Right atrium auricular region (tissue), 2 donors: ENCODE data around the gene NR1H4. TPM values are rescaled to one million over a fixed set of nuclear protein-coding genes. Genes with fewer than 3 reads are reported as not detected.

Experiments
- DNase-seq: peaks from one replicate; pipeline ENCODE4 v3.0.0-alpha.2; 2019; ENCODE audit warnings: low spot score
- H3K27ac ChIP-seq, 2 donors: fragments of 200-600 bp; sonication (generic); 1 replicate in 1 of 2; 2 replicates in 1 of 2; pipeline ENCODE4 v1.5.1; 2016 to 2019
- H3K27me3 ChIP-seq, 2 donors: fragments of 200-600 bp; sonication (generic); one replicate each; pipeline versions ENCODE4 v1.5.1 to v1.6.0; 2017 to 2019
- H3K36me3 ChIP-seq: fragments of 200-600 bp; sonication (generic); one replicate; pipeline ENCODE4 v1.5.1; 2016
- H3K4me1 ChIP-seq, 2 donors: fragments of 200-600 bp; sonication (generic); one replicate each; pipeline versions ENCODE4 v1.5.1 to v1.6.0; 2017 to 2019
- H3K4me3 ChIP-seq, 2 donors: fragments of 200-600 bp; sonication (generic); 1 replicate in 1 of 2; 2 replicates in 1 of 2; pipeline ENCODE4 v1.5.1; 2017 to 2019; ENCODE audit warnings: mild to moderate bottlenecking in 1 of 2, moderate library complexity in 1 of 2
- H3K9me3 ChIP-seq, 2 donors: fragments of 200-600 bp; sonication (generic); one replicate each; pipeline ENCODE4 v1.5.1; 2019
- CTCF ChIP-seq, 2 donors: fragments of 200-600 bp; sonication (generic); IDR thresholded peaks; one replicate each; pipeline ENCODE4 v1.5.1; 2019; ENCODE audit warnings: antibody characterized with exemption in 2 of 2
- total RNA-seq, 2 donors: library from RNA; depleted of rRNA; stranded (reverse); fragments of >200 nt; gene quantifications; one replicate each; pipeline ENCODE4 v1.1.0, GENCODE V29; 2016

Gene NR1H4
- total RNA-seq, 2 donors from 2014 or later: not detected

GRCh38 chr12:100528471-100529127 is 54.9 kb downstream of the NR1H4 start:
- no peaks in the 10 kb centered on the region for H3K9me3 ChIP-seq
- H3K27ac ChIP-seq: no peak overlapping the region
- H3K36me3 ChIP-seq: no peaks in the 10 kb centered on the region
- H3K27me3 ChIP-seq: no peaks in the 10 kb centered on the region
- no peak for TF ChIP-seq CTCF (IDR thresholded peaks at IDR 0.05)
- H3K4me1 ChIP-seq: no peaks in the 10 kb centered on the region
- no peak overlapping the region for H3K4me3 ChIP-seq
- DNase-seq: no peak

GRCh38 chr12:100529756-100530350 is 56.2 kb downstream of the NR1H4 start:
- Histone ChIP-seq H3K4me1 (no peaks in the 10 kb centered on the region), H3K4me3 (no peak overlapping the region), H3K36me3 (no peaks in the 10 kb centered on the region), H3K9me3 (no peaks in the 10 kb centered on the region), H3K27ac (no peak overlapping the region), H3K27me3 (no peaks in the 10 kb centered on the region)
- TF ChIP-seq CTCF (IDR thresholded peaks at IDR 0.05): no peak
- no peak for DNase-seq

- no peak overlapping the region for H3K27ac ChIP-seq
- H3K4me1 ChIP-seq: no peaks in the 10 kb centered on the region
- no peaks in the 10 kb centered on the region for H3K27me3 ChIP-seq
- no peak for TF ChIP-seq CTCF (IDR thresholded peaks at IDR 0.05)
- no peaks in the 10 kb centered on the region for H3K9me3 ChIP-seq
- DNase-seq: no peak
- no peak overlapping the region for H3K4me3 ChIP-seq
- H3K36me3 ChIP-seq: no peaks in the 10 kb centered on the region
Measured at GRCh38 chr12:100533376-100533775, 59.7 kb downstream of the NR1H4 start.

- Histone ChIP-seq H3K9me3 (no peaks in the 10 kb centered on the region), H3K4me3 (no peak overlapping the region), H3K27ac (no peak overlapping the region), H3K27me3 (no peaks in the 10 kb centered on the region), H3K4me1 (no peaks in the 10 kb centered on the region), H3K36me3 (no peaks in the 10 kb centered on the region)
- DNase-seq: no peak
- TF ChIP-seq CTCF (IDR thresholded peaks at IDR 0.05): no peak
Measured at GRCh38 chr12:100534625-100535227, 61.1 kb downstream of the NR1H4 start.

GRCh38 chr12:100539202-100539601 is 65.5 kb downstream of the NR1H4 start:
- H3K36me3 ChIP-seq: no peaks in the 10 kb centered on the region
- H3K4me1 ChIP-seq: no peaks in the 10 kb centered on the region
- H3K4me3 ChIP-seq: no peak overlapping the region
- no peak overlapping the region for H3K27ac ChIP-seq
- no peaks in the 10 kb centered on the region for H3K27me3 ChIP-seq
- no peak for TF ChIP-seq CTCF (IDR thresholded peaks at IDR 0.05)
- DNase-seq: no peak
- no peaks in the 10 kb centered on the region for H3K9me3 ChIP-seq
